ENCODE results near the gene S100A7.
"Not testable (repeated sequence)": the region's sequence is repeated elsewhere in the genome, so short reads cannot be mapped to it uniquely, and the experiment has no call there.

The S100A7 gene

DNA sequence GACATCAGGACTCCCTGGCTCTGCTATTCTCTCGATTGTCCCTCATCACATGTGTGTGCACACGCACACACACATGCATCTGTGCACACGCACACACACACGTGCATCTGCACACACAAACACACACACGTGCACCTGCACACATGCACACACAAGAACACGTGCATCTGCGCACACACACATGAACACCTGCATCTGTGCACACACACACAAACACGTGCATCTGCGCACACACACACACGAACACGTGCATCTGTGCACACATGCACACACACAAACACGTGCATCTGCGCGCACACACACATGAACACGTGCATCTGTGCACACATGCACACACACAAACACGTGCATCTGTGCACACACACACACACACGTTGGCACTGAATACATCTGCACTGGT, 29.4 kb downstream of the S100A7 start:
- DNase-seq (ENCODE audit: low read depth in 2 of 2), result no peak

DNA sequence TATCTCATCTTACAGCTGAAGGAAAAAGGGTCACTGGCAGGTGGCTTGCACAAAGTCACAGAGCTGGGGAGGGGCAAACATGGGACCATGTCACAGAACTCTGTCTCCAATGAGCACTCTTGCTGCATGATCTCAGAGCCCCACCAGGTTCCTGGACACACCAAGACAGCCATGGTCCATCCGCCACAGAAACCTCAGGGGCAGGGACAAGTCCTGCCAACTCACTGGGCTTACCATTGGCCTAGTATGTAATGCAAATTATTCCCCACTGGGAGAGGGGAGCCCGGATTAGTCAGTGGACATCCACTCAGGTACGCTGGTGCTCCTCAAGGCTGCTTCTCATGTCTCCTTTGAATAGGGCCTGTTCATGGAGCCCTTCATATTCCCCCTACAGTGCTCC, 29.9 kb downstream of the S100A7 start:
- no peak for DNase-seq (ENCODE audit: low read depth in 2 of 2)

DNA sequence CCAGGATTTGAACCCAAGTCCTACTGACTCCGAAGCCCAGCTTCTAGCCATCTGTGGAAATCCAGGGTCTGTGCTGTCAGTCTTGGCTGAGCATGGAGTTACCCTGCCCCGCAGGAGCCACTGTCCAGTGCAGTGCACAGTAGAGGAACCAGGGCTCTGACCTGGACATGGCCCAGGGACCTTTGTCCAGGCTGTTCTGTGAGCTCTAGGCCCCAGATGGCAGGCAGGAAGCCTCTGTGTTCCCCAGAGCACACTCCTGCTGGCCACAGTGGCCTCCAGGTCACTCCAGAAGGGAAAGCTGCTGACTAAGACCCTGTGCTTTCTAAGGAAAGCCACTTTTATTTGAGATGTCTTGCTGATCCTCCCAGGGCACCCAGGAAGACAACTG, 30.3 kb downstream of the S100A7 start:
- DNase-seq (ENCODE audit: low read depth in 2 of 2), result no peak

DNA sequence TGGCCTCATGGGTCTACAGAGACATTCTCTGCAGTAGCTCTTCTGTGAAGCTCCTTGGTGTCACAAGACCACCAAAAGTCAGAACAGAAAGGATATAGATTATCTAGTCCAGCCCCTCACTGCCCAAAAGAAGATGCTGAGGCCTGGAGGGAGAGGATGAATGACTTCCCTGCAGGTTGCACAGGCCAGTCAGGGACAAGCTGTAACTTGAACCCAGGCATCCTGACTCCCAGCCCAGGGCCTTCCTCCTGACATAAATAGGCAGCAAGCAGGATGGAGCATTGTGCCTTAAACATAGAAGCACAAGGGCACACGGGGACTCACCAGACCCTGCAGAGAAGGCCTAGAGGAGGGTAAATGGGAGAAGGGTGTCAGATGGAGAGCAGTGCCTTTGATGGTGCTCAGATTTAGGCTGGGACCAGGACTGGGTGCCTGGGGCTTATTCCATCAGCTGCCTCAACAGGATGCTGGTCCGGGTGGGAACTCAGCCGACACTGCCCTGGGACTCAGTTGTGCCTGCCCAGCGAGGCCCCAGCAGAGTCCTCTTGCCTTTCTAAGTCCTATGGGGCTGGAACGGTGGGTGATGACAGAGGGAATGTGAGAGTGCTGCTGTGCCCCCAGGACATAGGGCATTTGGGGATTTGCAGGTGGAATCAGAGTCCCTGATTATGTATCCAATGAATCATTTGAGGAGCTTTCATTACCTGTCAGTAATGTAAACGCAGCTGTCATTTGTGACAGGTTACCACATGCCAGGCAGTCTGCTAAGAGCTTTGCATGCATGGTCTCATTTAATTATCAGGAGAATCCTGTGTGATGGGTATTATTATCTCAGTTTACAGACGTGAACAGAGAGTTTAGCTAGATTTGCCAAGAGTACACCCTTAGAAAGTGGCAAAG, 30.9 kb downstream of the S100A7 start:
- no peak for DNase-seq (ENCODE audit: low read depth in 2 of 2)

DNA sequence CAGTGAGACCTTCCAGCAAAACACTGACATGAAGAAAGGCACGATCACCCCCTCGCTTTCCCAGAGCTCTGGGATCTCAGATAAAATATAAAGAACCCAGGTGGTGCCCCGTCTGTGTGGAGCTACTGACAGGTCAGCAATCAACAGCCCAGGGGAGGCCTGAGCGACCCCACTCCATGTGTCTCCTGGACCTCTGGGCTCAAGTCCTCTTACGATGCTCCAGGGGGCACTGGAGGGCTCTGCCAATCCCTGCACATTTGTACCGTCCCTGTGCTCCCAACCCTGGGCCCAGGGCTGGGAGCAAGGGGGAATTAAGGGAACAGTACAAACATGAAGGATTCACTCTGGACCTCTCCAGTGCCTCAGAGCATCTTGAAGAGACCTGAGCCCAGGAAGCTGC, 31.7 kb downstream of the S100A7 start:
- DNase-seq (ENCODE audit: low read depth in 2 of 2), result no peak

DNA sequence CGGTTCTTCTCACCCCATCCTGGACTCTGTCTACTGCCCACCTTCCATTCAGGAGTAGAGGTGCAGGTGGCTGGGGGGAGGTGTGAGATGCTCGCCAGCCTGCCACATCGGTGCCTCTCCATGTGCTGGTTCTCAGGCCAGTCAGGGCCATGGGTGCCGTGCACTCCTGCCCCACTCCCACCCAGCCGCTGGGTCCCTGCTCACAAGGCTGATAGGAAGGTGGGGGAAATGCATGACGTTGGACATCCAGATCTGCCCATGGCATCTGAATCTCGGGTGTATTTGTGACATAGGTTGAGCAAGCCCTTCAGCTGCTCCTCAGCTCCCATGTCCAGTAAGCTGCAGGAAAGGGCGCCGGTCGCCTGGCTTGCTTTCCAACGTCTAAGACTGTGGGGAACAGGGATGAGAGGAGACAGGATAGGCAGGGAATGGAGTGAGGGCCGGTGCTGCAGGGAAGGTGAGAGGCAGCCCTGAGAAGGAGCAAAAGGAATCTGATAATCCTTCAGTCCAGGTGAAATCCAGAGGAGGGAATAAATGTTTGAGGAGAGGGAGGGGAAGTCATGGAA, 32.3 kb downstream of the S100A7 start:
- no peak for DNase-seq (ENCODE audit: low read depth in 2 of 2)

DNA sequence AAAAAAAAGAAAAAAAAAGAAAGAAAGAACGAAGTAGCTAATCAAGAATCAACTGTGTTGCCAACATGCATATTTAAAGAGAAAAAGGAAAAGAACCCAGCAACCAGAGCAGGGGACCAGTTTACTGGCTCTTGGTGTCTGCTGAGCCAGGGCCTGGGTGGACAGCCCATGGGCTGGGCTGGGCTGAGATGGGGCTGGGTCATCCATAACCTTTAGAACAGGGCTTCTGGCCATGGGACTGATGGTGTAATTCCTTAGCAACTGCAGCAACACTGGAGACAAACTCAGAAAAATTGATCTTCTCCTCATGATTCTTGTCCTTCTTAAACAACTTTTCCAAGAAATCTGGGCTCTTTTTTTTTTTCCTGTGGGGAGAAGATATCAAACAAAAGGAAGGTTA, 33.6 kb downstream of the S100A7 start:
- DNase-seq (ENCODE audit: low read depth in 2 of 2), result no peak

DNA sequence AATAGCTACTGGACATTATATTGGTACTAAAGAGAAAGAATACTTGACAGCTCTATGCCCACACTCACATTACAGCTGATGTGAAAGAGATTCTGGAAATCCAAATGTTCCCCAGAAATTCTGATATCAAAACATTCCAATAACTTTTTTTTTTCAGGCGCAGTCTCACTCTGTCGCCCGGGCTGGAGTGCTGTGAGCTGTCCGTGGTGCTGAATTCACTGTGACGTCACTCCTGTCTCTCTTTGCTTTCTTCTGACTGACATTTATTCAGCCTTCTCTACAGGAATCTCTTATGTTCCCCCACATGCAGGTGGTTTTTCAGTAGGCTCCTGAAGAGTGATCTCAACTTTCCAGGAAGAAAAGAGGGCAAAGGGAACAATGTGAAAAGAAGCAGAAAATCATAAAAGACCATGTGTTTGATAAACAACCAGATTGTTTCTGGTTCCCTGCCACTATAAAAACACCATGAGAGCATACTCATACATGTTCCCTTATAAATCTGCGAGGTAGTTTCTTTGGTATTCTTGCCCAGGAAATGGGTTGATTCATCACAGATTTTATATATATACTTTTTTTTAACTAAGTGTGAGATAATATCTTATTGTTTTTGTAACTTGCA, 37.9 kb downstream of the S100A7 start:
- peak; percentile 22 to 29 for DNase-seq (ENCODE audit: low read depth in 2 of 2)

DNA sequence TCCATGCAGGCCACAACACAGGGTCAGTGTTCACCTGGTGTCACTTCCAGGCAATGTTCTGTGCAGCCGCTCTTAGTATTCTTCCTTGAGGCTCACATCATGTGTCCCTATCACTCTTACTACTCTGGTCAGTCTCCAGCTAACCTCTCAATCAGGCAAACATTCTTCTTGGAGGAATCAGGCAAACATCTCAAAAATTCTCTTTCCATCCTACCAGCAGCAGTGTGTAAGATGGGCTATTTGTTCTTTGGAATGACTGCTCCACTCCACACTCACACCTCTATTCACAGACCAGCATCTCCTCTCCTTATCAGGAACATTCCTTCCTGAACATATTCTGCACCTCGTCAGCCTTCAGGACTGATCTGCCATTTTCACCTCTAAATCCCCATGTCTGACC, 40.1 kb downstream of the S100A7 start:
- no peak for DNase-seq (ENCODE audit: low read depth in 2 of 2)

DNA sequence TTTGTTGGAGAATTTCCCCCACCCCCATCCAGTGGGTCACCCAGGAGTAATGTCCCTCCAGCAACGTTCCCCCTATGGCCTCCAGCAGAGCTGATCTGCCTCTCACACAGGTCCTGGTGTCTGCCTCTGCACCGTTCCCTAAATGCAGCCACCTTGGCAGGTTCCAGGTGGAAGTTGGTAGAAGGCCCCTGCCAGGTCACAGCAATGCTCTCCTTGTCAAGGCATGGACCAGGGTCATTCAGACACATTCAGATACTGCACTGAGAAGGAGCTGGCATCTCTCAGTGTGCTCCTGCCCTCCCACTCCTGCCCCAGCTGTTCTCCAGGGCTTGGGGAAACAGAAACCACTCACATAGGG, 41.0 kb downstream of the S100A7 start:
- not testable (repeated sequence) for DNase-seq (ENCODE audit: low read depth in 2 of 2)

DNA sequence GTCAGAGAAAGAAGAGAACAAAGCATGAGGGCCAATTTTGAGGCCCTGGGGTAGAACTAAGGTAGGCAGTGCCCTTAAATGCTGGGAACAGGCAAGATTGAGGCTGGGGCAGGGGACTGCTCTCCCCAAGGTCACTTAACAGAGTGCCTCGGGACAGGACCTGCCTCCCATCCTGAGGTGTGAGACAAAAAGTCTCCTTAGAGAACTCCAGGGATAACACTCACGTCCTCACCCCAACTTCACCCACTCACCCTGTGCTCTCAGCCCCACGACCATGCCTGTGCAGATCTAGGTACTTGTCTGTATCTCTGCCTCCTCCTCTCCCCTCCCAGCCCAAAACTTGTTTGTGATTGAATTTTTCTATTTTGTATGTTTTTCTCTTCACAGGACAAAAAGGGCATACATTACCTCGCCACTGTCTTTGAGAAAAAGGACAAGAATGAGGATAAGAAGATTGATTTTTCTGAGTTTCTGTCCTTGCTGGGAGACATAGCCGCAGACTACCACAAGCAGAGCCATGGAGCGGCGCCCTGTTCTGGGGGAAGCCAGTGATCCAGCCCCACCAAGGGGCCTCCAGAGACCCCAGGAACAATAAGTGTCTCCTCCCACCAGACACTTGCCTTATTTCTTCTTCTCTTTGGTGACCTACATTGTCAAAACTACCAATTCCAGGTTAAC, 41.6 kb downstream of the S100A7 start:
- DNase-seq (ENCODE audit: low read depth in 2 of 2), result not testable (repeated sequence)

DNA sequence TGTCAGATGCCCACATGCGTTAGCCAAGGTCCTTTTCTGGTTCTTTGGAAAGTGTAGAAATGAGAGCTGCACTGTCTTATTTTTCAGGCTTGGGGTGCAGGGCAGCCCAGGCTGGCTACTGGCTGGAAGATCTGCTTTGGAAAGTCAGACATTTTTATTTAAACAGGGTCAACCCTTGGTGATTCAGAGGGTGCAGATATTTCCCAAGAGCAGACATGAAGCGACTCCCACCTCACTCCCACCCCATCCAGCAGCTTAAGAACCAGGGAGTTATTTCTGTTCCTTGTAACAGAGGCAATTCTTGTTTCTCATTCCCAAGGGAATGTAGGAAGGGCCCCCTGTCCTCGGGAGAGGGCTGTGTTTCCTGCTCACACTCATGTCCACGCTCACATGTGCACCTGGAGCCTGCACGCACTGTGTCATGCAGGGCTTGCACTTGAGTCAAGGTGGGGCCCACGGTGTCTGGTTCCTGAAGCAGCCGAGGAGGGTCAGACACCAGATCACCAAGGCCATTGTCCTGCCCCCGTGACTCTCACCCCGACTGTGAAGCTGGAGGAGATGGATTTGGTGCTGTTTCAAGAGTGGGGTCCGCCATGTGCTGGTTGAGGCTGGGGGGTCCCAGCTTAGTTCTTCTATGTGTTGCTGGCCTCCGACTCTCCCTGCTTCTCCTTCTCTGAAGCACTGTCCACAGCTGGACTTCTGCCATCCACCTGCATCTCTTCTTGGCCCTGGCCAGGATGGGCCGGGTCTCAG, 43.1 kb downstream of the S100A7 start:
- DNase-seq (ENCODE audit: low read depth in 2 of 2), result no peak

DNA sequence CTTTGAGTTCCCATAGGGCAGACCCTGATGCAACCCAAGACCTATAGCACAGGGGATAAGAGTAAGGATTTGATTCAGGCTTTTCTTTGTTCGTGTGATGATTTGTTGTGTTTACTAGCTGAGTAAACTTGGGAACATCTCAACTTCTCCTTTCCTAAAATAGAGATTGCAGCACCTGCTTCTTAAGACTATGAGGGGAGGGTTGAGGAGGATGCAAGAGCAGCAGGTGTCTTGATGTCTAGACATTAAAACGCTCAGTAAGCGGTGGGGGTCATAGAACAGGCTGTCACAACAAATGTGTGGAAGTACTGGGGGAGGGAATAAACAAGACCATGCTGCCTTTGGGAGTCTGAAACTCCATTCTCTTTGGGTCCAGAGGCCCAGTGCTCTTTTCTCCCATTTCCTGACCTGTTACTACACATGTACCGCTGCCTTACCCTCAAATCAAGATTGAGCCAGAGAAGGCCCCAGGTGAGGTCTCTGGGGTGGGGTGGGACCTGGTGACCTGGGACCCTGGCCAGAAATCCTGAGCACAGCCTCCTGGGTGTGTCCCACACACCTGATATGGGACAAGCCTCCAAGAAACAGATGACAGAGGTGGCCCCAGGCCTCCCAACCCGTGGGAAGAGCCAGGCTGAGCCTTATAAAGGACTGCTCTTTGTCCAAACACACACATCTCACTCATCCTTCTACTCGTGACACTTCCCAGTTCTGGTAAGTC, 44.4 kb downstream of the S100A7 start, which contains the start of gene S100A7A:
Gene S100A7A (plus strand): TSS at position 671 of the 721 bp plus-strand sequence. CDS start 1,563 bp downstream, outside the sequence.
- DNase-seq (ENCODE audit: low read depth in 2 of 2), result no peak

DNA sequence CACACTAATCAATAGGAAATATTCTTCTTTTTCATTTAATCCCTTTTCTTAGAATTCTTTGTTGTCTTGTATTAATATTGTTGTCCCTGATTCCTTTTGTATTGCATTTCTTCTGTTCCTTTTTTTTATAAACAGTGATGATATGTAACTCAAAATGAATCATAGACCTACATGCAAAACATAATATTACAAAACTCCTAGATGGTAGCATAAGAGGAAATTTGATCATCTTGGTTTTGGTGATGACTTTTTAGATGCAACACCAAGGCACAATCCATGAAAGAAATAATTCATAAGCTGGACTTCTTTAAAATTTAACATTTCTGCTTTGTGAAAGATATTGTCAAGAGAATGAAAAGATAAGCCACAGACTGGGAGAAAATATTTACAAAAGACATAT, 46.5 kb downstream of the S100A7 start:
- not testable (repeated sequence) for DNase-seq (ENCODE audit: low read depth in 2 of 2)

All from stimulated activated CD8-positive, alpha-beta memory T cell treated with anti-CD3 and anti-CD28 coated beads, Interleukin-7, amount 100 ng/mL, for 4 hours (primary cell).